HG02642 (cell line): ENCODE data around the gene MAPK11.

ENCODE experiments used
- ATAC-seq: cut with Tn5 transposase; IDR thresholded peaks from one replicate; pipeline ENCODE4 v1.9.1; 2021; ENCODE audit warnings: mild to moderate bottlenecking; ENCODE audit not compliant: unreplicated experiment, poor library complexity

Gene MAPK11

GRCh38 chr22:50264946-50265669 is 5.1 kb downstream of the MAPK11 start:
- no peak for ATAC-seq

- ATAC-seq = no peak
These were observed 6.0 kb downstream of the MAPK11 start for GRCh38 chr22:50264104-50264745.

- no peak for ATAC-seq
These were observed 7.1 kb downstream of the MAPK11 start for GRCh38 chr22:50262973-50263617.

GRCh38 chr22:50262460-50262911 is 7.7 kb downstream of the MAPK11 start:
- ATAC-seq = no peak

GRCh38 chr22:50261615-50262459 is 8.3 kb downstream of the MAPK11 start, which contains the start of gene MAPK12:
Gene MAPK12 (minus strand): TSS chr22:50261683. CDS start chr22:50261509, 174 bp downstream.
- no peak for ATAC-seq

DNA sequence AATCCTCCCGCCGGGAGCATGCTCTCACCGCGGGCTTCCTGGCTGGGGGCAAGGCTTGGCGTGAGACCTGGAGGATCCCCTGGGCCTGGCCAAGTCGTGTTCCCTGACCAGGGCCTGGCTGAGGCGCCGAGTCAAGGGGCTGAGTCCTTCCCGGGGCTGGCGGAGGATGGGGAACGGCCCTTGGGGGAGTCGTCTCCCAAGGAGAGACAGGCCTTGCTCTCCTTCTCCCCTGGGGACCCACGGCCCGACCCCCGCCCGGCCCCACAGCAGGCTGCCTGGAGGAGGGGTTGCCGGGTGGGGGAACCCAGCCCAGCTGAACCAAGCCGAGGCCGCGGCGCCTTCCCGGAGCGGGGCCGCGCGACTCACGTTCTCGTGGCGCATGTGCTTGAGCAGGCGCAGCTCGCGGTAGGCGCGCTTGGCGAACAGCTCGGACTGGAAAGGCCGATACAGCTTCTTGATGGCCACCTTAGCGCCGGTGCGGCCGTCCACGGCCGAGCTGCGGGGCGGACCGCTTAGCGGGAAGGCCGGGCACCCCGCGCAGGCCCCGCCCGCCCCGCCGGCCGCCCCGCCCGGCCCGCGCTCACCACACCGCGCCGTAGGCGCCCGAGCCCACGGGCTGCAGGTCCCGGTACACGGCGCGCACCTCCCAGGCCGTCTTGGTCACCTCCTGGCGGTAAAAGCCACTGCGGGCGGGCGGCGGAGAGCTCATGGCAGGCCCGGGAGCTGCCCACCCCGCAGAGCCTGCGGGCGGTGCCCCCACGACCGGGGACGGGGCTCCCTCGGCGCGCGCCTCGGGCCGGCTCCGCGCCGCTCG is 9.2 kb downstream of the MAPK11 start:
- ATAC-seq = no peak

- no peak for ATAC-seq
These were observed 9.8 kb downstream of the MAPK11 start for GRCh38 chr22:50260434-50260800.

GRCh38 chr22:50259302-50259701 is 10.9 kb downstream of the MAPK11 start:
- ATAC-seq = no peak

GRCh38 chr22:50258361-50259292 is 11.6 kb downstream of the MAPK11 start:
- no peak for ATAC-seq

DNA sequence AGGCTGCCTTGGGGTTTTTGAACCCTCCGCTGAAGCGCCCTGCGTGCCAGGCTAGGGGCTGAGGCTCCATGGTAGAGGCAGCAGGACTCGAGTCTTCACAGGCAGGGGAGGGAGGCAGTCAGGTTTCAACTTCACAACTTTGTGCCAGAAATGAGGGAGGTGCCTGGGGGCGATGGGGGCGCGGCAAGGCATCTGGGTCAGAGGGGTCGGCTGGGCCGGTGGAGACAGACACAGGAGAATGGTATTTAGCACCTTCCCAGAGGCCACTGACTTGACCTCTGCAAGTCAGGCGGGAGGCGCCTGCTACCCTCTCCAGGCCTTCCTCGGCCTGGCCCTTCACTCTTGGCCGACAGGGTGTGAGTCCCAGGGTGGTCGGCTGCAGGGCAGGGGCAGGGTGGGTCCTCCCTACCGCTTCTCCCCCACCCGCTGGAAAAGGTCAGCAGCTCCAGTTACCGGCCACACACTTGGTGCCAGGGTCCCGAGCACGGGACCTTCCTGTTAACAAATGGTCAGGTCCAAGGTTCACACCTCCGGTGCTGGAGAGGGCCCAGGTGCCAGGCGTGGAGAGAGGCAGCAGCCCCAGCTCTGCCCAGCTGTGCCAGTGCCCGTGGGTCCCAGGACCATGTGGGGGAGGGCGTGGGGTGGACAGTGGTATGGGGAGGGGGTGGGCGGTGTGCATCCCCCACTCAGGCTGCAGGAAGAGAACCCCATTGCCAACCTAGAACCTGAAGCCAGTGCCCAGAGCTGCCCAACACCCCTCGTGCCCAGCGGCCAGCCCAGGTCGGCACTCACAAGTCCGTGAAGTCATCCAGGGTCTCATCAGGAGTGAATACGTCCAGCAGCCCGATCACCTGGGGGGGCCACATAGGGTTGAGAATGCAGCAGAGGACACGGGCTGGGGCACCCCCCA is 12.5 kb downstream of the MAPK11 start:
- no peak for ATAC-seq

GRCh38 chr22:50257041-50257440 is 13.1 kb downstream of the MAPK11 start:
- no peak for ATAC-seq

DNA sequence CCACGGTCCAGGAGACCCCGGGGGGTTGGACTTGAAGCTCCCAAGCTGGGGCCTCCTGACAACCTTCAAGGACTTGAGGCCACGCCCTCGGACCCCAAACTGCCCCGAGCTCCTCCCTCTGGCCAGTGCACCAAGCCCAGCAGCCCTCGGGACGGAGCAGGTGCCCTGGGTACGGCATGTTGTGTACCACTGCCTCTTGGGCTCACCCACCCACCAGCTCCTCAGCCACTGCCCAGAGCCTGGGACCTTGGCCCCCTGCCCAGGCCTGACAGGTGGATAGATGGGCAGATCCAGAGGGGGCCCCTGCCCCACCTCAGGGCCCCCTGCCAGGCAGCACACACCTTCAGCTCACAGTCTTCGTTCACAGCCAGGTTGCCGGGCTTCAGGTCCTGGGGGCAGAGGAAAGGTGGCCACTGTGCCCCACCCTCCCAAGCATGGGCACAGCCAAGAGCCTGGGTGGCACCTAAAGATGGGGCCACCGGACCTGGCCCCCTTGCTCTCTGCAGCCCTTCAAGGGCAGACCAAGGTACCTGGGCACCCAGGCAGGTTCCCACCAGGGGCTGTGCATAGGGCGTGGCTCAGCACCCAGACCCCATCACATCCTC is 13.8 kb downstream of the MAPK11 start:
- ATAC-seq = no peak

DNA sequence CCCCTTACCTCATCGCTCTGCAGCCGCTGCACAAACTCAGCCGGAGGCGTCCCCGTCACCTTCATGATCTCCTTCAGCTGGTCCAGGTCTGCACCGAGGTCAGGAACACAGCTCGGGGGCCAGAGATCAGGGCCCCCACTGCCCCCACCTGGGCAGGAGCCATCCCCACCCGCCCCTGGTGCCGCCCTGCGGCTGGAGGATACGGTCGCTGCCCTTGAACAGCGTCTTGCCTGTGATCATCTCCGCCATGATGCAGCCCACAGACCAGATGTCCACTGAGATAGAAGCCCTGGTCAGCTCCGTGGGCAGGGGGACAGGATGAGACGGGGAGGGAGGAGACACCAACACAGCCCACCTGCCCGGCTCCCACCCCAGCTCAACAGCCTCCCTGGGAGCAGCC is 14.6 kb downstream of the MAPK11 start:
- no peak for ATAC-seq

GRCh38 chr22:50255099-50255498 is 15.1 kb downstream of the MAPK11 start:
- no peak for ATAC-seq

GRCh38 chr22:50253941-50254340 is 16.2 kb downstream of the MAPK11 start:
- no peak for ATAC-seq

DNA sequence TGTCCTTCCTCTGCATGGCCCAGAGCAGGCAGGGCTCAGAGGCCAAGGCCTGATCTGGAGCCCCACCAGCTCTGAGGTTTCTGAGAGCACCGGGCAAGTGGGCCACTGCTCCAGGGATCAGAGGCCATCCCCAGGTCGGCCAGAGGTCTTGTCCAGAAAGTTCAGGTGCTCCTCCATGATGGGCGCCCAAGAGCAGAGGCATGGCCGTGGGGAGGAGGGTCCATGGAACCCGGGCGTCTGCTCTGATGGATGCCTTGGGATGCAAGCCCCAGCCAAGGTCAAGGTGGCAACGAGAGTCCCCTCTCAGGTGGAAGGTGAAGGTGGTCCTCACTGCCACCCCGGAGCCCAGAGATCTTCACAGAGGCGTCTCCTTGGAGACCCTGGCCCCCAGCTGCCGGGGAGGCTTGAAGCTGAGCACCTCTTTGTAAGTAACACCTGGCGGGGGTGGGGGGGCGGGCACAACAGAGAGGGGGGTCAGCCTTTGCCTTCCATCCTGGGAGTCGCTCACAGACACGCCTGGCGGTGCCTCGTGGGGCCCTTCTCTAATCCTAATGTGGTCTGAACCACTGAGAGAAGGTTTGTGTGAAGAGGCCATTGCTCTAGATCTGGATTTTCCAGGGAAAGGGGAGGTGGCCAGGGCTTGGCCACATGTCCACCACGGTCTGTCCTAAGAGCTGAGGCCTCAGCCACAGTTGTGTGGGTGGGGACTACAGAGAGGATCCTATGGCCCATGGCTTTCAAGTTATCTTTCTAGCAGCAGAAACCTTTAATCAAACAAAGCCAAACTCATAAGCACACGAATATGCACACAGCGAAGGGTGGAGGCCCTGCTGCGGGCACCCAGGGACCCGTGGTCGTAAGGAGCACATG is 16.9 kb downstream of the MAPK11 start:
- no peak for ATAC-seq
